ENCODE results near the gene HOXB13.

The HOXB13 gene

DNA sequence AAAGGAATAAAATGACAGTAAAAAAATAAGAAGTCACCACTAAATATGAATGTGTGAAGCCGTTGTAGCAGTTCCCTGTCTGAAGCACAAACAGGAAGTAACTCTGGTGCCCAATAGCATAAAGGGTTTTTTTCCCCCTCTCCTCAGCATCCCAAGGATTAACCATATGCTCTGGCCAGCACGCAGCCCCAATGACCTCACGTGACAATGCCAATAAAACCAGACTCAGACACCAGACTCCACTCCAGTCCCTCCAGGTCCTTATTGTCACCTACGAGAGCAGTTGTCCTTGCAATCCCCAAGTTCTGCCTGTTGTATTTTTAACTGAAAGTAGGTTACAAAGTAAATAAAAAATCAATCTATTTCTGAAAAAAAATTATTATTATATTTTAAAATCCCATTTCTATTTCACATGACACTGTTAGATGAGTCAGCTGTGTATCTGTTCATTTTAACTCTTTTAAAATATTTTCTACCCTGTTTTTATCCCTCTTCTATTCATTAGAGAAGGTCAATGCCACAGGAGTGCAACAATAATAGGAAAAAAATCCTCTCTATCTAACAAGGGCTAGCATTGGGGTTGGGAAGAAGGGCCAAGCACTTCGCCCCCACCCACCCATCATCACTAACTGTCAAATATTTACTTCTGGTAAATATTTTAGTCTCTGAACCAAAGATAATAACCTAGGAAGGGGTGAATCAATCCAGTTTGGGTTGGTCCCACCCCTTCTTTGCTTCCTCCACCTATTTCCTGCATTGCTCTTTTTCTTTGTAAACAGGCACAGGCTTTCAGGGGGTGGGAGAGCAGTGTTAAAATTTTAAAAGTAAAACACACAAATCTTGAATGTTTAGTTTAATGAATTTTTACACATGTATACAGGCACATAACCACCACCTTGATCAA, 12.8 kb downstream of the HOXB13 start:
- Histone ChIP-seq H3K27ac (no peak overlapping the region), H3K36me3 (no peaks in the 10 kb centered on the region), H3K4me3 (no peak overlapping the region), H3K4me1 (peaks cover 0 to 13% (median 6%) of the 10 kb centered on the region in 4 donors), H3K9me3 (no peaks in the 10 kb centered on the region), H3K27me3 (peaks cover 0 to 94% of the 10 kb centered on the region in 2 donors)
- TF ChIP-seq, protein P1, sequence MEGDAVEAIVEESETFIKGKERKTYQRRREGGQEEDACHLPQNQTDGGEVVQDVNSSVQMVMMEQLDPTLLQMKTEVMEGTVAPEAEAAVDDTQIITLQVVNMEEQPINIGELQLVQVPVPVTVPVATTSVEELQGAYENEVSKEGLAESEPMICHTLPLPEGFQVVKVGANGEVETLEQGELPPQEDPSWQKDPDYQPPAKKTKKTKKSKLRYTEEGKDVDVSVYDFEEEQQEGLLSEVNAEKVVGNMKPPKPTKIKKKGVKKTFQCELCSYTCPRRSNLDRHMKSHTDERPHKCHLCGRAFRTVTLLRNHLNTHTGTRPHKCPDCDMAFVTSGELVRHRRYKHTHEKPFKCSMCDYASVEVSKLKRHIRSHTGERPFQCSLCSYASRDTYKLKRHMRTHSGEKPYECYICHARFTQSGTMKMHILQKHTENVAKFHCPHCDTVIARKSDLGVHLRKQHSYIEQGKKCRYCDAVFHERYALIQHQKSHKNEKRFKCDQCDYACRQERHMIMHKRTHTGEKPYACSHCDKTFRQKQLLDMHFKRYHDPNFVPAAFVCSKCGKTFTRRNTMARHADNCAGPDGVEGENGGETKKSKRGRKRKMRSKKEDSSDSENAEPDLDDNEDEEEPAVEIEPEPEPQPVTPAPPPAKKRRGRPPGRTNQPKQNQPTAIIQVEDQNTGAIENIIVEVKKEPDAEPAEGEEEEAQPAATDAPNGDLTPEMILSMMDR (IDR thresholded peaks at IDR 0.05): no peak
- intact Hi-C loops (cut with DNase I; ENCODE audit: low total_unique reads): no loop called here
- no peak for DNase-seq

DNA sequence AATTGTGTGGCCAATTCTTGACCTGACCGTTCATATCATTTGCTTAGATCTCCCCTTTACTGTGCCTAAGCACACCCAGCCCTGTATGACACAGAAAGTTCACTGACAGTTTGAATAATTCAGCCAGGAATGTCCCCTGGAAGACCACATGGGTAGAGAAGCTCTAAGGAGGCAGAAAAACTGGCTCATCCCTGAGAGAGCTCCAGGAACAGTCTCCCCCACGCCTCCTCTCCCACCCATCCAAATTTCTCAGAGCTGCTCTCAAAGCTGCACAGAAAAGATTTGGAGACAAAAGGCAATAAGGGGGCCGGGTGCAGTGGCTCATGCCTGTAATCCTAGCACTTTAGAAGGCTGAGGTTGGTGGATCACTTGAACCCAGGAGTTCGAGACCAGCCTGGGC, 17.4 kb downstream of the HOXB13 start:
- peaks cover 0 to 83% of the 10 kb centered on the region in 2 donors for H3K27me3 ChIP-seq

DNA sequence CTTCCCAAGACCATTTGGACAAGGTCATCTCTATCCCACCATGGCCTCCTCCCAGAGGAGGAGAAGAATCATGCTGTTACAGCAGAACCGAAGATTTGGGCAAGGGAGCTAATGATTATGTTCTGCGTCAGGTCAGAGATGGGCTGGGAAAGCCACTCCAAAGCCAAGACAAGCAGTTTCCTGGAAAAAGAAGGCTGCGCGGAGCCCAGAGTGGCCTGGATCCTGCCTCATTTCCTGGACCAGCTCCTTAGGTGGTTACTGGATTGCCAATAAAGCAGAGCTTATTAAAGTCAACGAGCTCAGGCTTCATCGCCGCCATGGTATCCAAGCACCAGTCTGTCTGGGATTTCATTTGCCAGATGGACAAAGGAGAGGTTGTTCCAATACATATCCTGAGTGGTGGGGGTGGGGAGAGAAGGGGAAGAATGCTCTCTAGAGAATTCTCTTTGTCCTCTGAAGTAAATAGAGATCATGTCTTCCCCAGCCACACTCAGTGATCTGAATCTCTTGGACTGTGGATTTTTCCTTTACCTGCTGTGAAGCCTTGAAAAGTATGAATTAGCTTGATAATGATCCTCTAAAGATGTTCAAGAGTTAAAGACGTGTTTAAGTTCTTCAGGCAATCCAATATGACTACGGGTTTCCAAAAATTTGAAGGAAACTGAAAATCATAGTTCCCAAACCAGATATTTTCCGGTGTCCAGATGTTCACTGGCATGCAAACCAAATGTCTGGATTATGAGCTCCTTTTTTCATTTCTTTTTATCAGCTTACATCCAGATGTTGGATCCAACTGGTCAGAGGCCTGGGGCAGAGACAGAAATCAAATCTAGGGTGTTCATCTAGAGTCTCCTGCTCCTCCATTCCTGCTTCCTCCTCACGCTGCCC, 23.9 kb downstream of the HOXB13 start:
- no peaks in the 10 kb centered on the region for H3K9me3 ChIP-seq
- DNase-seq: no peak

More for the DNA sequence above, 17.4 kb downstream of the HOXB13 start:
- intact Hi-C loops (cut with DNase I; ENCODE audit: low total_unique reads): no loop called here
- no peak overlapping the region for H3K4me3 ChIP-seq
- TF ChIP-seq, protein P1 (IDR thresholded peaks at IDR 0.05): no peak
- no peaks in the 10 kb centered on the region for H3K36me3 ChIP-seq
- H3K9me3 ChIP-seq: no peaks in the 10 kb centered on the region
- H3K27ac ChIP-seq: no peak overlapping the region
- H3K4me1 ChIP-seq: no peaks in the 10 kb centered on the region
- DNase-seq: no peak

DNA sequence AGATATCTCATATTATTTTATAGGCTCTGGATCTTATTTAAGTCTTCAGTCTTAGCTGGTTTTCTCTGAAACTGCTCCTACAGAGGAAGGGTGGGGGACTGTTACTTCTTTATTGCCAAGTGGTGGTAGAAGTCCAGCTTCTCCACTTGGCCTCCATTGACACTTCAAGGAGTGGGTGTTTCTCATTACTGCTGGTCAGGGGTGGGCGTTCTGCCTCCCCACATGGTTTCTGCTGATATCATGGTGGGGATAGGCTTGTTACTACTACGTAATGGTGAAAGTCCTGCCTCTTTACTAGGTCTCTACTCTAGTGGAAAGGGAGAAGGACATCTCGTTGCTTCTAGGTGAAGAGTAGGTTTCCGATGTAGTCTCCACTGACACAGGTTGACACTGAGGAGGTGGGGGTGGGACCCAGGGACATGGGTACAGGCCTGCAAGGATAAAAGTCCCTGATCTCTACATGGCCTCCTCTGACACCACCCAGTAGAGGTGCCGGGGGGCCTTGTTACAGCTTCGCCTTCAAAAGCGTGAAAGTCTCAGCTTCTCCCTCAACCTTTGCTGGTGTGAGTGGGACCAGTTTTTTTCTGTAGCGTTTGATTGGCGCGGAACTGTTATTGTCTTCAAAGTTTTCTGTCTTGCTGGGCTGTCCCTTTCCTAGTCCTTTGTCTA, 26.6 kb downstream of the HOXB13 start:
- peaks cover 0 to 71% of the 10 kb centered on the region in 2 donors for H3K27me3 ChIP-seq
- TF ChIP-seq, protein P1 (IDR thresholded peaks at IDR 0.05): no peak

More for the DNA sequence above, 23.9 kb downstream of the HOXB13 start:
- TF ChIP-seq, protein P1 (IDR thresholded peaks at IDR 0.05): no peak
- no peak overlapping the region for H3K27ac ChIP-seq
- intact Hi-C loops (cut with DNase I; ENCODE audit: low total_unique reads): no loop called here
- H3K4me1 ChIP-seq: no peaks in the 10 kb centered on the region
- no peaks in the 10 kb centered on the region for H3K36me3 ChIP-seq
- peaks cover 0 to 79% of the 10 kb centered on the region in 2 donors for H3K27me3 ChIP-seq
- no peak overlapping the region for H3K4me3 ChIP-seq

DNA sequence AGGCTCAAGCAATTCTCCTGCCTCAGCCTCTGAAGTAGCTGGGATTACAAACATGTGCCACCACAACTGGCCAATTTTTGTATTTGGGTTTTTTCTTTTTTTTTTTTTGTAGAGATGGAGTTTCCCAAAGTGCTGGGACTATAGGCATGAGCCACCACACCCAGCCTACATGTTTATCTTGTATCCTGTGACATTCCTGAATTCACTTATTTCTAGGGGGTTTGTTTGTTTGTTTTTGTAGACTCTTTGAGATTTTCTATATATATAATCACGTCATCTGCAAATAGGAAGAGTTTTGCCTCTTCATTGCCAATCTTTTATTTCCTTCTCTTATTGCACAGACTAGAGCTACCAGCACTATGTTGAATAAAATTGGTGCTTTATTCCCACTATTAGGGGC, 35.4 kb downstream of the HOXB13 start:
- H3K4me1 ChIP-seq: no peaks in the 10 kb centered on the region
- H3K36me3 ChIP-seq: no peaks in the 10 kb centered on the region
- TF ChIP-seq, protein P1 (IDR thresholded peaks at IDR 0.05): no peak
- H3K9me3 ChIP-seq: peaks cover 0 to 9% (median 0%) of the 10 kb centered on the region in 3 donors
- H3K4me3 ChIP-seq: no peak overlapping the region
- H3K27ac ChIP-seq: no peak overlapping the region
- intact Hi-C loops (cut with DNase I; ENCODE audit: low total_unique reads): no loop called here
- no peak for DNase-seq
- peaks cover 0 to 41% of the 10 kb centered on the region in 2 donors for H3K27me3 ChIP-seq

More for the DNA sequence above, 26.6 kb downstream of the HOXB13 start:
- intact Hi-C loops (cut with DNase I; ENCODE audit: low total_unique reads): no loop called here
- Histone ChIP-seq H3K27ac (no peak overlapping the region), H3K4me3 (no peak overlapping the region), H3K36me3 (no peaks in the 10 kb centered on the region), H3K9me3 (no peaks in the 10 kb centered on the region), H3K4me1 (no peaks in the 10 kb centered on the region)
- DNase-seq: no peak

All from tibial artery (tissue), 4 donors.